Measurements from ENCODE around the gene PTPRC.

The PTPRC gene

GRCh38 chr1:198598796-198599321 lies 40.0 kb upstream of the PTPRC start:
- TF ChIP-seq YY1 (IDR thresholded peaks at IDR 0.05; ENCODE audit: low read depth), result no peak
- peak; percentile 23; the same call in 1 of the 2 replicates for TF ChIP-seq NFIC (IDR thresholded peaks at IDR 0.05)
- TF ChIP-seq TCF12 (IDR thresholded peaks at IDR 0.05; ENCODE audit: low read depth), result peak; percentile 72
- TF ChIP-seq CREB1 (IDR thresholded peaks at IDR 0.05; ENCODE audit: low read depth), result no peak
- TF ChIP-seq EP300 (IDR thresholded peaks at IDR 0.05; ENCODE audit: borderline replicate concordance), result peak; percentile 77; the same call in 1 of the 2 replicates
- peak; percentile 21; the same call in 1 of the 2 replicates for TF ChIP-seq USF1 (IDR thresholded peaks at IDR 0.05)
- TF ChIP-seq MAX (IDR thresholded peaks at IDR 0.05), result 0 out of 2 replicates have a peak, but pooled peaks have one; percentile 43
- peak; percentile 6; the same call in 1 of the 2 replicates for TF ChIP-seq TEAD4 (IDR thresholded peaks at IDR 0.05)
- no peak for TF ChIP-seq EGR1 (IDR thresholded peaks at IDR 0.05)

- TF ChIP-seq CREB1 (IDR thresholded peaks at IDR 0.05; ENCODE audit: low read depth) (no peak), NFIC (IDR thresholded peaks at IDR 0.05) (no peak), CEBPB (IDR thresholded peaks at IDR 0.05) (no peak), TAF1 (IDR thresholded peaks at IDR 0.05; ENCODE audit: low read depth) (no peak), TEAD4 (IDR thresholded peaks at IDR 0.05) (no peak), EP300 (IDR thresholded peaks at IDR 0.05; ENCODE audit: borderline replicate concordance) (no peak), RAD21 (IDR thresholded peaks at IDR 0.05; ENCODE audit: low read depth) (no peak), EGR1 (IDR thresholded peaks at IDR 0.05) (no peak), USF1 (IDR thresholded peaks at IDR 0.05) (no peak)
These were observed 39.1 kb upstream of the PTPRC start for GRCh38 chr1:198599749-198600148.

GRCh38 chr1:198600906-198601305 lies 37.9 kb upstream of the PTPRC start:
- TF ChIP-seq YY1 (IDR thresholded peaks at IDR 0.05; ENCODE audit: low read depth), result no peak
- TF ChIP-seq CEBPB (IDR thresholded peaks at IDR 0.05), result no peak
- TF ChIP-seq REST (IDR thresholded peaks at IDR 0.05; ENCODE audit: low read depth), result no peak
- no peak for TF ChIP-seq CREB1 (IDR thresholded peaks at IDR 0.05; ENCODE audit: low read depth)
- TF ChIP-seq NFIC (IDR thresholded peaks at IDR 0.05), result no peak
- TF ChIP-seq EGR1 (IDR thresholded peaks at IDR 0.05), result no peak
- TF ChIP-seq MAX (IDR thresholded peaks at IDR 0.05), result no peak
- no peak for TF ChIP-seq FOXM1 (IDR thresholded peaks at IDR 0.05; ENCODE audit: borderline replicate concordance, low read depth)
- no peak for TF ChIP-seq USF1 (IDR thresholded peaks at IDR 0.05)
- TF ChIP-seq TCF12 (IDR thresholded peaks at IDR 0.05; ENCODE audit: low read depth), result no peak
- TF ChIP-seq RAD21 (IDR thresholded peaks at IDR 0.05; ENCODE audit: low read depth), result no peak
- no peak for TF ChIP-seq ZBTB7A (IDR thresholded peaks at IDR 0.05; ENCODE audit: low read depth)
- TF ChIP-seq TAF1 (IDR thresholded peaks at IDR 0.05; ENCODE audit: low read depth), result no peak

- TF ChIP-seq TAF1 (IDR thresholded peaks at IDR 0.05; ENCODE audit: low read depth), result no peak
- no peak for TF ChIP-seq EGR1 (IDR thresholded peaks at IDR 0.05)
- no peak for TF ChIP-seq EP300 (IDR thresholded peaks at IDR 0.05; ENCODE audit: borderline replicate concordance)
- no peak for TF ChIP-seq RAD21 (IDR thresholded peaks at IDR 0.05; ENCODE audit: low read depth)
- TF ChIP-seq MAX (IDR thresholded peaks at IDR 0.05), result no peak
- no peak for TF ChIP-seq CREB1 (IDR thresholded peaks at IDR 0.05; ENCODE audit: low read depth)
- TF ChIP-seq TCF12 (IDR thresholded peaks at IDR 0.05; ENCODE audit: low read depth), result no peak
- no peak for TF ChIP-seq FOXM1 (IDR thresholded peaks at IDR 0.05; ENCODE audit: borderline replicate concordance, low read depth)
- no peak for TF ChIP-seq TEAD4 (IDR thresholded peaks at IDR 0.05)
These were observed 36.6 kb upstream of the PTPRC start for GRCh38 chr1:198601936-198602889.

GRCh38 chr1:198604975-198605374 lies 33.9 kb upstream of the PTPRC start:
- TF ChIP-seq CEBPB (IDR thresholded peaks at IDR 0.05), result no peak
- no peak for TF ChIP-seq CREB1 (IDR thresholded peaks at IDR 0.05; ENCODE audit: low read depth)
- no peak for TF ChIP-seq USF1 (IDR thresholded peaks at IDR 0.05)
- no peak for TF ChIP-seq YY1 (IDR thresholded peaks at IDR 0.05; ENCODE audit: low read depth)
- TF ChIP-seq TCF12 (IDR thresholded peaks at IDR 0.05; ENCODE audit: low read depth), result no peak
- no peak for TF ChIP-seq ZBTB7A (IDR thresholded peaks at IDR 0.05; ENCODE audit: low read depth)
- TF ChIP-seq EGR1 (IDR thresholded peaks at IDR 0.05), result no peak
- no peak for TF ChIP-seq MAX (IDR thresholded peaks at IDR 0.05)
- TF ChIP-seq REST (IDR thresholded peaks at IDR 0.05; ENCODE audit: low read depth), result no peak
- no peak for TF ChIP-seq RAD21 (IDR thresholded peaks at IDR 0.05; ENCODE audit: low read depth)
- no peak for TF ChIP-seq FOXM1 (IDR thresholded peaks at IDR 0.05; ENCODE audit: borderline replicate concordance, low read depth)

Measured in Ishikawa (cell line).